LNCaP clone FGC (cell line): ENCODE results near the gene ARL15.

Experiments
- DNase-seq: peaks from one replicate; pipeline ENCODE4 v3.0.0-alpha.2; 2011; ENCODE audit warnings: low read depth
- H3K4me3 ChIP-seq: 2 replicates; pipeline ENCODE4 v1.5.1; 2011; ENCODE audit warnings: mild to moderate bottlenecking, low read depth, low read length, control low read depth
- TF ChIP-seq, protein P1 (sequence below): IDR thresholded peaks from 2 replicates; pipeline ENCODE4 v1.5.1; 2012; ENCODE audit warnings: mild to moderate bottlenecking; ENCODE audit not compliant: control insufficient read depth, insufficient read depth; ENCODE audit errors: extremely low read depth

The ARL15 gene

DNA sequence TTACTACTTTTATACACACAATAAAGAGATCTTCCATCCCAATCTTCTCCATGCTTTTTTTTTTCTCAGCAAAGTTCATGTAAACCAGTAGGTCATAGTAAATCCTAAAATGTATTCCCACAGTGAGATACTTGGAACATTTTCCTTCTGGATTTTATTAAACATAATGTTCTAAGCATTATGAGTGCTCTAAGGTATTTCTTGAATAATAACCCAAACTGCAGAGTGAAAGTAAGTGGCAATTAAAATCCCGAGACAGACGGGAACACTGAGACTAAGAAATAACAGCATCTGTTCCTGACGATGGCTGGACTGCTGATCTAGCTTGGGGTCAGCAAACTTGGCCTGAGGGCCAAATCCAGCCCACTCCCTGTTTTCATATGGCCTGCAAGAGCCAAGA lies 359.8 kb downstream of the ARL15 start:
- H3K4me3 ChIP-seq = no peak overlapping the region
- no peak for DNase-seq
- TF ChIP-seq, protein P1, sequence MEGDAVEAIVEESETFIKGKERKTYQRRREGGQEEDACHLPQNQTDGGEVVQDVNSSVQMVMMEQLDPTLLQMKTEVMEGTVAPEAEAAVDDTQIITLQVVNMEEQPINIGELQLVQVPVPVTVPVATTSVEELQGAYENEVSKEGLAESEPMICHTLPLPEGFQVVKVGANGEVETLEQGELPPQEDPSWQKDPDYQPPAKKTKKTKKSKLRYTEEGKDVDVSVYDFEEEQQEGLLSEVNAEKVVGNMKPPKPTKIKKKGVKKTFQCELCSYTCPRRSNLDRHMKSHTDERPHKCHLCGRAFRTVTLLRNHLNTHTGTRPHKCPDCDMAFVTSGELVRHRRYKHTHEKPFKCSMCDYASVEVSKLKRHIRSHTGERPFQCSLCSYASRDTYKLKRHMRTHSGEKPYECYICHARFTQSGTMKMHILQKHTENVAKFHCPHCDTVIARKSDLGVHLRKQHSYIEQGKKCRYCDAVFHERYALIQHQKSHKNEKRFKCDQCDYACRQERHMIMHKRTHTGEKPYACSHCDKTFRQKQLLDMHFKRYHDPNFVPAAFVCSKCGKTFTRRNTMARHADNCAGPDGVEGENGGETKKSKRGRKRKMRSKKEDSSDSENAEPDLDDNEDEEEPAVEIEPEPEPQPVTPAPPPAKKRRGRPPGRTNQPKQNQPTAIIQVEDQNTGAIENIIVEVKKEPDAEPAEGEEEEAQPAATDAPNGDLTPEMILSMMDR = no peak

DNA sequence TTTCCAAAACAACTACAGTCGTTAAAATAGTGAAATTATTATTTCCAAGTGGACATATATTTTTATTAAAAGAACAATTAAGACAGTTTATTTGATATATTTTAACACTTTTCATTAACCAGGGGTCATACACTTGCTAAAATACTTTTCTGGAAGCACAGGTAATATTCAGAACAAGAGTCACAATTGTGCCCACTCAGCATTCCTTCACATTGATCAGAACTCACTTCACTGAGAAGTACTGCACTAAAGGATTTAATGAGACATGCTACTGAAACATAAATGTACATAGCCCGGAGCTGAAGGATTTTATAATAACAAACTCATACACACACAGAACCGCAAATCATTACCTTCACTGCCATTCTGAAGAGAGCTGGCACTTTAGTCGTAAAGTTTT lies 361.8 kb downstream of the ARL15 start:
- DNase-seq = no peak
- TF ChIP-seq, protein P1 = no peak
- no peak overlapping the region for H3K4me3 ChIP-seq

DNA sequence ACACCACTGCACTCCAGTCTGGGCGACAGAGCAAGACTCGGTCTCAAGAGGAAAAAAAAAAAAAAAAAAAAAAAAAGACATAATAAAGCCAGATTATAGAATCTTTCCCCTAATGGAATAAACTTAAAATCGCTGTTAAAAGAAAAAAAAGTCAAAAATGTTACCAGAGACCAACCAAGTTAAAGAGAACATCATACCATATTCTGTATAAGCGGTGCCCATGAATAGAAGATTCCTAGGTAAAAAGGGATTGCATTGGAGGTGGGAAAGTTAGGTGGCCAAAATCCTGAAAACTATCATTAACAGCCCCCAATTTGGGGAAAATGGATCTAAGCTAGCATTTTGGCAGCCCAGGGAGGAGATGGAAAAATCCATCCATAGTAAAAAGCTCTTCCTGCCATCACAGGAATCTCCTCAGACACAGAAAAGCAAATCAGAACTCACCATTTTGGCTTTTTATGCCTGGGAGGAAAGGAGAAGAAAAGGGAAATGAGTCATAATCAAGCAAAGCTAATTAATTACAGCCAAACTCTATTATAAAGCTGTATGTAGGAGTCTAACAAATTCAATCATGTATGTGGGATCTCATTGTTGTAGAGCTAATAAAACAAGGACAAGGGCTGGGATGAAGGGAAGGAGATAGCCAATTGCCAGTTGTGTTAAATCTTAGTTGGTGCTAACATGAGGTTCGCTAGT lies 363.8 kb downstream of the ARL15 start:
- H3K4me3 ChIP-seq = no peak overlapping the region
- TF ChIP-seq, protein P1 = no peak
- DNase-seq = no peak

DNA sequence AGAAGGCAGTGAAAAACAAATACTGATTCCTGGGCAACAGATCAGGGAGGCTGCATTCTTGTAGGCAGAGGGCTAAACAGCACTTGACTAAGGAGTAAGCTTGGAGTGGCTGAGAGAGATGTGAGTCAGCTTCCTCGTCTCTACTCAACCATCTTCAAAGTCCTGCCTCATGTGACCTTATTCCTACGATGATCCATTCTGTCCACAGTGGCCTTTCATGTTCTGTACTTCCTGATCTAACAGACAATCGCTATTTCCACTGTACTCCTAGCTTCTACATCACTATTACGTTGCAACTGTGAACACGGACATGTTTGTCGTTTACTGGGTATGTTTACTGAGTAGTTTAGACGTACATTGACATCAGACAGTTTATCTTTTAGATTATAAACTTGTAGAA lies 365.4 kb downstream of the ARL15 start:
- H3K4me3 ChIP-seq = no peak overlapping the region
- no peak for DNase-seq
- TF ChIP-seq, protein P1 = no peak

DNA sequence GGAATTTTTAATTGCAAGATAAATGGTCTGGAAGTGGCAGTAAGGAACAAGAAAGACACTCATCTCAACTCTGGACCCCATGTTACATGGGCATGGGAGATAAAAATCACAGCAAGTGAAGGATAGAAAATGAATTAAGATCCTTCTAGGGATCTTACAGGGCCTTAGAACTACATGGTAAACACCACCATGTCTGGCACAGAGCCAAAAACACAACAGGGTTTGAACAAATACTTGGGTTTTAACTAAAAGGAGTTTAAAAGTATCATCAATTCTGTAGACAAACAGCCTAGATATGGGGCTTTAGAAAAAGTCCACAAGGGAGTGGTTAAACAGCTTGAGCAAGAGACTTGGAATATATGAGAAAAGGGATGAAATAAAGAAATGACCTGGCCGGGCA lies 366.4 kb downstream of the ARL15 start:
- H3K4me3 ChIP-seq = no peak overlapping the region
- DNase-seq = no peak
- TF ChIP-seq, protein P1 = no peak

DNA sequence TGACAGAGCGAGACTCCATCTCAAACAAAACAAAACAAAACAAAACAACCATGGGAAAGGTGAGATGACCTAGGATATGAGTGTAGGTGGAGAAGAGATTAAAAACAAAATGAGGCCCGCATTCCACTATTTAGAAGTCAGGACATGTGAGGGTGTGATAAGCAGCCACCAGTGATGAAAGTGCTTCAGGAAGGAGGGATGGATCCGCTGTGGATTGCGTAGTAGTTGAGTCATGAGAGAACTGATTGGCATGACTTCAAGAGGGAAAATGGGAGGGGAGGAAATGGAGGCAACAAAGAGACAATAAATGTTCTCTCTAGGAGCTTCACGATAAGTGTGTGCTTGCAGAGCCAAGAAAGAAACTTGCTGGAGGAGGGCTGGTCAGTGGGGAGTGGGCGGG lies 367.6 kb downstream of the ARL15 start:
- no peak for DNase-seq
- H3K4me3 ChIP-seq = no peak overlapping the region
- TF ChIP-seq, protein P1 = no peak

DNA sequence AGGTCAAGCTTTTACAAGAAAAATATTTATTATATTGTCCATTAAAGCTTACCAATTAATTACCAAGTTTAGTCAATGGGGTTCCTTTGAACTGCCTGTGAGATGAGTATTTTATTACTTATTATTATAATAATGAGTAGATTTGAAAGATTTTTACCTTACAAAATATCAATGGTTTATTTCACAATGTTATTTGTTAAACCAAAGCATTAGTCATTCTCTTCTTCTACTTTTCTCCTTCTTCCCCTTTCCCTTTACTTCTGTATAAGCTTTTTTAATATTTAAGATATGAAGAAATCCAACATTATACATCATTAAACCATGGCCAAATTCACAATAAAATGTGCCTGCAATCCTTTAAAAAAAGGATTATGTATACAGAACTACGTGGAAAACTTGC lies 369.5 kb downstream of the ARL15 start:
- H3K4me3 ChIP-seq = no peak overlapping the region
- TF ChIP-seq, protein P1 = no peak
- no peak for DNase-seq
